OCI-LY7 (cell line): Measurements from ENCODE around the gene SLC10A7. TPM values are rescaled to one million over a fixed set of nuclear protein-coding genes. Genes with fewer than 3 reads are reported as not detected.

ENCODE experiments used
- BruUV-seq: library from RNA; stranded (reverse); fragments of 400-500 nt; replicated peaks from 2 replicates; lab custom pipeline; 2021; lab: Mats Ljungman, UMichigan
- CTCF ChIA-PET: fragments of 300-600 bp; sonication (Branson Sonifier 250); formaldehyde crosslinking; loops from one replicate; lab custom pipeline; 2022; ENCODE audit warnings: antibody characterized with exemption; ENCODE audit not compliant: unreplicated experiment; lab: Charles Lee
- POLR2A ChIA-PET: fragments of 300-600 bp; sonication (Branson Sonifier 250); formaldehyde crosslinking; loops from one replicate; lab custom pipeline; 2022; ENCODE audit warnings: antibody characterized with exemption; lab: Charles Lee
- DNase-seq: peaks from one replicate; pipeline ENCODE4 v3.0.0-alpha.2; 2015; ENCODE audit warnings: low spot score
- H2AFZ ChIP-seq: fragments of 200-600 bp; sonication (generic), shearing (Covaris generic); 2 replicates; pipeline ENCODE4 v1.6.1; 2014; ENCODE audit warnings: mild to moderate bottlenecking, antibody characterized with exemption, low read length, moderate library complexity
- H3K27ac ChIP-seq: fragments of 200-600 bp; sonication (generic); 2 replicates; pipeline ENCODE4 v1.5.1; 2014; ENCODE audit warnings: mixed run types, low read depth, mild to moderate bottlenecking, moderate library complexity, low read length, inconsistent platforms; ENCODE audit not compliant: poor library complexity, severe bottlenecking
- H3K36me3 ChIP-seq: fragments of 200-600 bp; sonication (generic); 2 replicates; pipeline ENCODE4 v1.6.1; 2014; ENCODE audit warnings: mild to moderate bottlenecking, antibody characterized with exemption, low read length, moderate library complexity, mixed read lengths; ENCODE audit not compliant: insufficient read depth
- H3K4me1 ChIP-seq: fragments of 200-600 bp; sonication (generic); 2 replicates; pipeline ENCODE4 v1.5.1; 2014; ENCODE audit warnings: mild to moderate bottlenecking, low read length; ENCODE audit not compliant: insufficient read depth, poor library complexity, severe bottlenecking
- H3K4me2 ChIP-seq: fragments of 200-600 bp; sonication (generic); 2 replicates; pipeline ENCODE4 v1.6.1; 2014; ENCODE audit warnings: mild to moderate bottlenecking, low read length
- H3K4me3 ChIP-seq: fragments of 200-600 bp; sonication (generic); 2 replicates; pipeline ENCODE4 v1.5.1; 2014; ENCODE audit warnings: mild to moderate bottlenecking, low read depth, low read length; ENCODE audit not compliant: poor library complexity, severe bottlenecking
- H3K79me2 ChIP-seq: fragments of 200-600 bp; sonication (generic); 2 replicates; pipeline ENCODE4 v1.6.1; 2016; ENCODE audit warnings: low read depth, mild to moderate bottlenecking, low read length, moderate library complexity, mixed read lengths; ENCODE audit not compliant: insufficient read depth
- H3K9me2 ChIP-seq: fragments of 200-600 bp; sonication (generic); 2 replicates; pipeline ENCODE4 v1.6.1; 2016; ENCODE audit warnings: mild to moderate bottlenecking, low read length, mixed read lengths; ENCODE audit not compliant: insufficient read depth
- H3K9me3 ChIP-seq: fragments of 200-600 bp; sonication (generic); 2 replicates; pipeline ENCODE4 v1.6.1; 2014; ENCODE audit warnings: mild to moderate bottlenecking, mixed run types, low read length, mixed read lengths
- H4K20me1 ChIP-seq: fragments of 200-600 bp; sonication (generic); 2 replicates; pipeline ENCODE4 v1.6.1; 2014; ENCODE audit warnings: mild to moderate bottlenecking, antibody characterized with exemption, low read length, moderate library complexity, mixed read lengths; ENCODE audit not compliant: insufficient read depth
- EZH2phosphoT487 ChIP-seq: fragments of 200-600 bp; sonication (generic); IDR thresholded peaks from 2 replicates; pipeline ENCODE4 v1.6.1; 2018; ENCODE audit warnings: low read depth, borderline replicate concordance, mild to moderate bottlenecking, mixed run types, antibody characterized with exemption, low read length, moderate library complexity, mixed read lengths
- intact Hi-C: fragments of 100-400 bp; cut with micrococcal nuclease; formaldehyde crosslinking; loops from one replicate; pipeline ENCODE4 v1.10.0; 2022; ENCODE audit not compliant: unreplicated experiment
- total RNA-seq, 2 experiments: library from RNA; depleted of rRNA in 1 of 2; stranded (reverse); fragments of >200 nt in 1 of 2; shearing (Covaris generic) in 1 of 2; gene quantifications; 2 replicates each; pipeline ENCODE4 v1.2.3, GENCODE V29; 2014 to 2022
- TF ChIP-seq, protein P1 (sequence below): fragments of 200-600 bp; sonication (generic); conservative IDR thresholded peaks from 2 replicates; pipeline ENCODE4 v1.5.1; 2014; ENCODE audit warnings: mild to moderate bottlenecking, antibody characterized with exemption, low read length, moderate library complexity, mixed read lengths

The SLC10A7 gene
- total RNA-seq, 2 experiments from 2014 or later, result 16.8 to 18.9 TPM

DNA sequence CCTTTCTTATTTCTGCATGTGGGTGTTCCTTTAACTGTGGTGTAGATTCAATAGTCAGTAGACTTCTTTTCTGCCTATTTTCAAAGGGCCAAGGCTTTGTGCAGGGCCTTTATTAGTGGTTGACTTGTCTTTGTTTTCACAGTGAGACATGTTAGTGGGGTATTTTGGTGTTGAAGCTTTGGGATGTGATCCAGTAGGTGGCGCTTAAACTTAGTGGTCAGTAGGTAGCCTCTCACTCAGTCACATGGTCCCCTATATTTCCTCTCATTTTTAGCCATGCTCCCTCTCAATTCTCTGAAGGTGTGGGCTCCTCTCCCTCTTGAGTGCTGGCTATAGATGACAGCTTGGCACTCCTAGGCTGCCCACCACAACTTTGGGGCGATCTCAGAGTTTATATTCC, 23.4 kb upstream of the SLC10A7 start:
- no peaks in the 10 kb centered on the region for H3K4me1 ChIP-seq
- DNase-seq, result peak; percentile 27
- no peaks in the 10 kb centered on the region for H3K79me2 ChIP-seq
- no peak overlapping the region for H3K4me3 ChIP-seq
- intact Hi-C loops, result no loop called here
- TF ChIP-seq, protein P1, sequence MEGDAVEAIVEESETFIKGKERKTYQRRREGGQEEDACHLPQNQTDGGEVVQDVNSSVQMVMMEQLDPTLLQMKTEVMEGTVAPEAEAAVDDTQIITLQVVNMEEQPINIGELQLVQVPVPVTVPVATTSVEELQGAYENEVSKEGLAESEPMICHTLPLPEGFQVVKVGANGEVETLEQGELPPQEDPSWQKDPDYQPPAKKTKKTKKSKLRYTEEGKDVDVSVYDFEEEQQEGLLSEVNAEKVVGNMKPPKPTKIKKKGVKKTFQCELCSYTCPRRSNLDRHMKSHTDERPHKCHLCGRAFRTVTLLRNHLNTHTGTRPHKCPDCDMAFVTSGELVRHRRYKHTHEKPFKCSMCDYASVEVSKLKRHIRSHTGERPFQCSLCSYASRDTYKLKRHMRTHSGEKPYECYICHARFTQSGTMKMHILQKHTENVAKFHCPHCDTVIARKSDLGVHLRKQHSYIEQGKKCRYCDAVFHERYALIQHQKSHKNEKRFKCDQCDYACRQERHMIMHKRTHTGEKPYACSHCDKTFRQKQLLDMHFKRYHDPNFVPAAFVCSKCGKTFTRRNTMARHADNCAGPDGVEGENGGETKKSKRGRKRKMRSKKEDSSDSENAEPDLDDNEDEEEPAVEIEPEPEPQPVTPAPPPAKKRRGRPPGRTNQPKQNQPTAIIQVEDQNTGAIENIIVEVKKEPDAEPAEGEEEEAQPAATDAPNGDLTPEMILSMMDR, result peak; percentile 73
- TF ChIP-seq EZH2phosphoT487, result no peak
- POLR2A ChIA-PET, result interaction anchor here (0.6 to 1.3 kb wide), 2 partner anchors 11 to 154 kb away, joined by 3 to 4 read pairs; no protein-coding TSS in a partner anchor
- H3K4me2 ChIP-seq, result no peak overlapping the region
- no peaks in the 10 kb centered on the region for H3K36me3 ChIP-seq
- no peaks in the 10 kb centered on the region for H3K9me3 ChIP-seq
- BruUV-seq, result no TSS peak
- H2AFZ ChIP-seq, result no peak overlapping the region
- CTCF ChIA-PET, result no interaction called here
- no peaks in the 10 kb centered on the region for H4K20me1 ChIP-seq
- no peak overlapping the region for H3K27ac ChIP-seq
- no peaks in the 10 kb centered on the region for H3K9me2 ChIP-seq

DNA sequence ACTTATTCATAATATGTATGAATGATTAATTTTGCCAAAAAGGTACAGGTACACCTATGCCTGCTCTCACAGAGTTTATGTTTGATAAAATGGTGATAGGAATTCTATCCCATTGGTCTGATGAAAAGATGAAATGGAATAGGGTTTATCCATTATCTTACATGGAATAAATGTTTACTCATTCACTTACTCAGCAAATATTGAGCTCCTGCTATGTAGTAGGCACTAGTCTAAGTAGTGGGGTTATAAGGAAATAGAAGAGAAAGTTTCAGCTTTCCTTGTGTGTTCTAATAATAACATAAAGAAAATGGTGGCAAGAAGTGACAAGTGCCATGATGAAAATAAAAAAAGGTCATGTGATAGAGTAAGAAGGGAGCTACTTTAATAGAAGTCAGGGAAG, 12.4 kb upstream of the SLC10A7 start:
- CTCF ChIA-PET, result no interaction called here
- intact Hi-C loops, result no loop called here
- POLR2A ChIA-PET, result interaction anchor here (0.8 to 1.4 kb wide), 3 partner anchors 11 to 339 kb away, joined by 3 read pairs; no protein-coding TSS in a partner anchor
- no peak for TF ChIP-seq EZH2phosphoT487
- TF ChIP-seq, protein P1, result no peak
- no TSS peak for BruUV-seq
- Histone ChIP-seq H3K4me3 (no peak overlapping the region), H3K27ac (no peak overlapping the region), H4K20me1 (no peaks in the 10 kb centered on the region), H3K9me3 (no peaks in the 10 kb centered on the region), H3K4me2 (no peak overlapping the region), H3K4me1 (no peaks in the 10 kb centered on the region), H3K79me2 (no peaks in the 10 kb centered on the region), H3K36me3 (no peaks in the 10 kb centered on the region), H2AFZ (no peak overlapping the region), H3K9me2 (0 out of 2 replicates have a peak, but pooled peaks cover 3% of the 10 kb centered on the region)
- no peak for DNase-seq

DNA sequence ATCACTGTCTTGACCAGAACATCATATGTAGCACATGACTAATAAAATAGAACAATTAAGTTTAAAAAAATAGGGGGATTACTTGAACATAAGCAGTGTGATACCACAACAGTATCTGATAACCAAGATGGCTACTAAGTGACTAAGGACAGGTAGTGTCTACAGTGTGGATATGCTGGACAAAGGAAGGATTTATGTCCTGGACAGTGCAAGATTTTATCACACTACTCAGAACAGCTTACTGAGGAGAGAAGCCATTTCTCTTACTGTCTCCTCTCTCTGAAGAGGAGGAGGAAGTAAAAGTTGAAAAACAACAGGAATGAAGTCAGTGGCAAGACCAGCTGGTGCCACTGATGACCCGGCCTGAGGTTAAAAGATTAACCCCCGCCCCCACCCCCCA, 4.0 kb upstream of the SLC10A7 start:
- POLR2A ChIA-PET, result interaction anchor here (1.1 kb wide), 1 partner anchor 16 kb away, joined by 3 read pairs; no protein-coding TSS in a partner anchor
- no peak overlapping the region for H3K4me3 ChIP-seq
- H4K20me1 ChIP-seq, result no peaks in the 10 kb centered on the region
- H3K79me2 ChIP-seq, result peaks cover 6% of the 10 kb centered on the region; the same call in 1 of the 2 replicates
- H2AFZ ChIP-seq, result no peak overlapping the region
- no peak overlapping the region for H3K27ac ChIP-seq
- DNase-seq, result no peak
- BruUV-seq, result no TSS peak
- TF ChIP-seq, protein P1, result no peak
- TF ChIP-seq EZH2phosphoT487, result no peak
- intact Hi-C loops, result no loop called here
- H3K9me2 ChIP-seq, result no peaks in the 10 kb centered on the region
- H3K4me1 ChIP-seq, result peaks cover 5% of the 10 kb centered on the region
- H3K9me3 ChIP-seq, result no peaks in the 10 kb centered on the region
- no peak overlapping the region for H3K4me2 ChIP-seq
- no peaks in the 10 kb centered on the region for H3K36me3 ChIP-seq
- CTCF ChIA-PET, result no interaction called here
